ENCODE results near the gene CDC34. TPM values are rescaled to one million over a fixed set of nuclear protein-coding genes. Genes with fewer than 3 reads are reported as not detected.
A peak's percentile ranks its signal among the peaks of the same experiment; 100 is the strongest.

CDC34 gene
- total and polyA plus RNA-seq, 2 of the 8 experiments (the other 6 are each of a cell fraction or from before 2014, with no cell fraction given), result 95.9 to 129 TPM

- H2AK5ac ChIP-seq (ENCODE audit: low read depth, low read length), result no peak overlapping the region
- H3K27me3 ChIP-seq (replicated peaks in 1 of 4; ENCODE audit: control insufficient read depth in 3 of 4, extremely low read depth in 1 of 4, insufficient read depth in 3 of 4, low read length in 3 of 4), result no peaks in the 10 kb centered on the region
- H3K9me3 ChIP-seq (ENCODE audit: insufficient read depth in 2 of 2, low read depth in 1 of 2, low read length in 1 of 2), result no peaks in the 10 kb centered on the region
- no peak overlapping the region for H2BK15ac ChIP-seq (ENCODE audit: low read length)
- H3K9ac ChIP-seq (replicated peaks in 1 of 4; ENCODE audit: extremely low read depth in 1 of 4, low read depth in 3 of 4, low read length in 3 of 4), result no peak overlapping the region
- H3K79me1 ChIP-seq (ENCODE audit: low read depth, low read length), result peaks cover 11% of the 10 kb centered on the region
- H3K36me3 ChIP-seq (ENCODE audit: control insufficient read depth in 2 of 4, insufficient read depth in 4 of 4, low read length in 3 of 4), result peaks cover 10 to 48% (median 27%) of the 10 kb centered on the region in 4 experiments; a peak in 6 of 8 replicates
- H4K91ac ChIP-seq (replicated peaks; ENCODE audit: insufficient read length, low read length), result no peak overlapping the region
- H2BK12ac ChIP-seq (ENCODE audit: low read depth, low read length), result no peak overlapping the region
- no peak overlapping the region for H3K4me3 ChIP-seq (ENCODE audit: extremely low read depth in 1 of 4, insufficient read depth in 2 of 4, low read depth in 3 of 4, low read length in 4 of 4)
- no peak overlapping the region for H4K5ac ChIP-seq (ENCODE audit: insufficient read length, low read depth, low read length)
- no peak for TF ChIP-seq CREB1 (IDR thresholded peaks at IDR 0.05)
- TF ChIP-seq POLR2AphosphoS5 (IDR thresholded peaks at IDR 0.05; ENCODE audit: low read depth, low read length), result 0 out of 2 replicates have a peak, but pooled peaks have one; percentile 36
- ChIA-PET CTCF (ENCODE audit: partially characterized antibody) (no interaction called here), POLR2A (ENCODE audit: partially characterized antibody) (interaction anchor here (0.6 to 2.8 kb wide), 6 partner anchors 9 to 50 kb away, joined by 3 to 17 read pairs (median 4); partner anchors contain the start of genes BSG and CDC34)
- no peak overlapping the region for H3K14ac ChIP-seq (ENCODE audit: insufficient read length)
- no peak overlapping the region for H3K23ac ChIP-seq (ENCODE audit: insufficient read length)
- 96% methylated on average over 39 of the region's 40 CpGs; no CpG with 5 or more reads in 1 of the 2 experiments for WGBS, 2 experiments (ENCODE audit: extremely low coverage in 1 of 2, insufficient coverage in 1 of 2, insufficient read length in 1 of 2, insufficient replicate concordance in 2 of 2, low coverage in 1 of 2, low lambda C conversion rate in 2 of 2, missing lambda C conversion rate in 1 of 2)
- H3K56ac ChIP-seq (replicated peaks; ENCODE audit: insufficient read length, low read depth, low read length), result no peak overlapping the region
- peaks cover 18 to 40% of the 10 kb centered on the region in 2 experiments for H3K79me2 ChIP-seq (ENCODE audit: control insufficient read depth in 1 of 2, insufficient read depth in 2 of 2, low read length in 2 of 2)
- peaks cover 0 to 8% (median 5%) of the 10 kb centered on the region in 4 experiments; a peak in 4 of 7 replicates for H3K4me1 ChIP-seq (replicated peaks in 1 of 4; ENCODE audit: control insufficient read depth in 3 of 4, insufficient read depth in 4 of 4, low read length in 3 of 4)
- H2AFZ ChIP-seq (ENCODE audit: low read length), result no peak overlapping the region
- H2BK120ac ChIP-seq (replicated peaks; ENCODE audit: low read depth, low read length), result no peak overlapping the region
- FAIRE-seq, result no peak
- no peak overlapping the region for H3K18ac ChIP-seq (ENCODE audit: extremely low read depth, low read length)
- H3K4ac ChIP-seq (replicated peaks; ENCODE audit: insufficient read length, low read depth, low read length), result no peak overlapping the region
- DNase-seq (ENCODE audit: low read depth in 1 of 2, low spot score in 2 of 2), result no peak
- 0 out of 2 replicates have a peak, but pooled peaks cover 2% of the 10 kb centered on the region for H3K23me2 ChIP-seq (ENCODE audit: low read depth, low read length)
- H3K4me2 ChIP-seq (ENCODE audit: insufficient read depth in 1 of 2, low read depth in 2 of 2, low read length in 2 of 2), result no peak overlapping the region
- peak overlapping the region; percentile 38; the same call in 1 of the 2 replicates for H3K27ac ChIP-seq (ENCODE audit: low read depth, low read length)
- H4K8ac ChIP-seq (ENCODE audit: extremely low read depth, insufficient read depth, low read length), result peak overlapping the region; percentile 78; the same call in 1 of the 2 replicates
- no peak overlapping the region for H2BK20ac ChIP-seq (ENCODE audit: low read length)
- H2BK5ac ChIP-seq (ENCODE audit: low read depth, low read length), result no peak overlapping the region
- H4K20me1 ChIP-seq (replicated peaks in 1 of 2; ENCODE audit: control insufficient read depth in 1 of 2, insufficient read depth in 2 of 2, low read length in 2 of 2), result peaks cover 33 to 43% of the 10 kb centered on the region in 2 experiments
Measured at GRCh38 chr19:581399-582111, 50.0 kb downstream of the CDC34 start.

All from H1 (cell line).